ENCODE data around the gene INIP.
A peak's percentile ranks its signal among the peaks of the same experiment; 100 is the strongest.

The INIP gene

GRCh38 chr9:112717661-112718331 lies at the start of gene INIP:
INIP (minus strand) TSS chr9:112718117; CDS start chr9:112716485, 1,632 bp downstream.
- peak; percentile 91 for DNase-seq

GRCh38 chr9:112765281-112765680 lies 47.4 kb upstream of the INIP start:
- no peak for DNase-seq

GRCh38 chr9:112764837-112765236 lies 46.9 kb upstream of the INIP start:
- no peak for DNase-seq

GRCh38 chr9:112764344-112764743 lies 46.4 kb upstream of the INIP start:
- no peak for DNase-seq

- no peak for DNase-seq
Observed at GRCh38 chr9:112762726-112763518, 45.0 kb upstream of the INIP start.

GRCh38 chr9:112761912-112762655 lies 44.2 kb upstream of the INIP start:
- no peak for DNase-seq

GRCh38 chr9:112760821-112761220 lies 42.9 kb upstream of the INIP start:
- no peak for DNase-seq

GRCh38 chr9:112757940-112758339 lies 40.0 kb upstream of the INIP start:
- DNase-seq, result no peak

GRCh38 chr9:112757282-112757883 lies 39.5 kb upstream of the INIP start:
- DNase-seq, result no peak

- no peak for DNase-seq
Observed at GRCh38 chr9:112755675-112756074, 37.8 kb upstream of the INIP start.

GRCh38 chr9:112755016-112755427 lies 37.1 kb upstream of the INIP start:
- no peak for DNase-seq

GRCh38 chr9:112754578-112754977 lies 36.7 kb upstream of the INIP start:
- DNase-seq, result no peak

GRCh38 chr9:112753725-112754124 lies 35.8 kb upstream of the INIP start:
- no peak for DNase-seq

- DNase-seq, result no peak
Observed at GRCh38 chr9:112752334-112753125, 34.6 kb upstream of the INIP start.

- peak; percentile 32 for DNase-seq
Observed at GRCh38 chr9:112751056-112751795, 33.3 kb upstream of the INIP start.

- no peak for DNase-seq
Observed at GRCh38 chr9:112750764-112751055, 32.8 kb upstream of the INIP start.

GRCh38 chr9:112750016-112750763 lies 32.3 kb upstream of the INIP start, which contains the start of gene SNX30:
SNX30 (plus strand) TSS chr9:112750760; CDS start chr9:112751002, 242 bp downstream.
- DNase-seq, result no peak

GRCh38 chr9:112747094-112747493 lies 29.2 kb upstream of the INIP start:
- no peak for DNase-seq

- DNase-seq, result no peak
Observed at GRCh38 chr9:112744177-112744576, 26.3 kb upstream of the INIP start.

GRCh38 chr9:112743216-112743836 lies 25.4 kb upstream of the INIP start:
- DNase-seq, result no peak

GRCh38 chr9:112734892-112735291 lies 17.0 kb upstream of the INIP start:
- DNase-seq, result no peak
